Activated CD4-positive, alpha-beta T cell treated with anti-CD3 and anti-CD28 coated beads, Interleukin-2, Interleukin-6, amounts not matched to agents 100 ng/mL and 50 ng/mL, durations not matched to agents 16 hours and 8 hours (primary cell): ENCODE results near the gene POU2F3.

Experiments
- DNase-seq: peaks from one replicate; pipeline ENCODE4 v3.0.0-alpha.2; 2020

POU2F3 gene

DNA sequence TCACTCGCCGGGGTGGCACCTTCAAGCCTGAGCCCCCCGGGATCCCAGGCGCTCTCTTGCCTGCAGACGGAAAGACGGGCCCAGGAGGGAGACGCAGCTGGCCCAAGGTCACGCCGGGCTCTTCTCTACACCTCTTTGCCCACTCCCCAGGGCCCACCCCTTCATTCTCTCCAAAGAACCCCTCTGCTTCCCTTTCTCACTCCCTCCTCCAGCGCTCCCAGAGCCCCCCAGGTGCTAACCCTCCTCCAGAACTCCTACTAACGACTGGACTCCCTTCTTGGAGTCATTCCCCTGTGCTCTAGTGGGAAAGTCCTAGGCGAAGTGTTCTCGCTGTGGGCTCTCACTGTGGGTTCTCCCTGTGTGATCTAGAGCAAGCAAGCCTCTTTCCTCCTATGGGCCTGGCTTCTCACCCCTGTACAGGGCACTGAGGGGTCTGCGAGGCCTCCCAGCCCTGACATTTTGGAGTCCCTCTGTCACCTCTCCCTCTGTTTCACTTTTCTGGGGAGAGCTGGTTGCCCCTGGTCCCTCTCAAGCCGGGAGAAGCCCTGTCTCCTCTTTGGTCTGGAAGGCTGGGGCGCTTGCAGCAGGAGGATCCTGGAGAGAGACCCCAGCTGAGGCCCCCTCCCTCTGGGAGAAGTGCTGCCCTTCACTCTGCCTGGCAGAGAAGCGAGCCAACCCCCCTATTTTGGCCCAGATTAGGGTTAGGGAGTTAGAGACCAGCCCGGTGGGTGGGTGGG, 28.2 kb upstream of the POU2F3 start:
- no peak for DNase-seq

DNA sequence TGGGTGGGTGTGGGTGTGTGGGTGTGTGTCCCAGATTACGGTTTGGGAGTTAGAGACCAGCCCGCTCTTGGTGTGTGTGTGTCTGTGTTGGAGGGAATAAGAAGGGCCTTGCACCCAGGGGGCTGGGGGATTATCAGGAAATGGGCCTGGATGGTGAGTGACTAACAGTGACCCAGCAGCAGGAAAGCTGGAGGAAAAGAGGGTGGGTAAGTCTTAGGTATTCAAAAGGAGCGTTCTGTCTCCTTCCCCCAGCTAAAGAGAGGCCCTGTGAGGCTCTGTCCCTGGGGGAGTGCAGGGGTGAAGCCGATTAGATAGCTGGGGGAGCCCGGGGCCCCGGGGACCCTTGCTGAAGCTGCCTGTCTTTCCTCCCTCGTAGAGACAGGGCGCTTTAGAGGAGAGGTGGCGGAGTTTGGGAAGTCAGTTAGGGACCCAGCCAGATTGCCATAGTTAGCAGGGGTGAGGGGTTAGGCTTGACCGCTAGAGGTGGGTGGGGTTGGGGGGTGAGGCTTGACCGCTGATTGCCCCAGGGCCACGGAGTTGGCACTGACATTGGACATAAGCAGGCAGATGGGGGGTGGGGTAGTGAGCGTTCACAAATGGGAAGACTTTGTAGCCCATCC, 27.6 kb upstream of the POU2F3 start:
- DNase-seq, result no peak

DNA sequence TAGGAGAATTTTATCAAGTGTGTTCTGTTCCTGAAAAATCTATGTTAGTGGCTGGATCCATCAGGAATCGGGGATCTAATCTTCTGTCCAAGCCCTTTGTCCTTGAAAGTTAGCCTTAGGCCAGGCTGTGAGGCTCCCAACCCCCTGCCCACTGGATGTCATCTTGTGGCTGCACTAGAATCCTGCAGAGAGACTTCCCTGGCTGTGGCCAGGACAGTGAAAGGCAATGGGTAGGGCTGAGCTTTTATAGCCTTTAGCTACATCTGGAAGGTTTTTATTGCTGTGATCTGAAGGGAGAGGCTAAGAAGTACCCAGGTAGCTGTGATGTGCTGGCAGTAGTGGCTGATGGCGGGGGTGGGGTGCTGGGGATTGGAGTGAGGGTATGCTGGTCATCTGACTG, 27.0 kb upstream of the POU2F3 start:
- DNase-seq, result no peak

DNA sequence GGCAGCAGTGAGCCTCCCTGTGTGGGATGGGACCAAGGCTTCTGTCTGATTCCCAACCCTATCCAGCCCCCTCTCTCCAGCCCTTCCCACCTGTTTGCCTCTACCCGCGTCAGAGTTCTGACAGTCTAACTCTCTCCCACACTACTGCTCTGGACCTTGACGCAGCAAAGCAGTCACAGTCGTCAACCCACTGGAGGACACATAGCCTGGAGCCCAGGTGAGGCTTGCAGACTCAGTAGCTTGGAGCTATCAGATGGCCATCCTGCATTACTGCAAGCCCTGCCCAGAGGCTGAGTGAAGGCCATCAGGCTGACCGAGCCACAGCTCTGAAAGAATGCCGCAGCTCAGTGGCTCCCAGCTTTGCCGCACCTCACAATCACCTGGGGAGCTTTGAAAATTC, 25.4 kb upstream of the POU2F3 start:
- no peak for DNase-seq

DNA sequence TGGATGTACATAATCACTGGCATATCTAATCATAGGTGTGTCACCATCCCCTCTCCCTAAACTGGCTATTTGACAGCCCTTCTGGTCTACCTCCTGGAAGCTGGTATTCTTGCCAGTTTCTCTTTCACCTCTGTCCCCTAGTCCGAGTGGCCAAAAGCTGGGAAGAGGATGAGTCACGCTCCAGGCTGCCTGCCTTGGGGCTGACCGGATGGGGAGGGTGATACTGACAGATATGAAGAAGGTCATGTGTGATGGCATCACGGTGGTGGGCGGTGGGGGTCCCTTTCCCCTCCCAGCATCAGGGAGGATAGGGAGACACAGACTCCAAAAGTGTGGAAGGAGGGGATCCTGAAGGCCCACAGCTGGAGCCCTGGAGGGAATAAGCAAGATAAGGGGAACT, 24.3 kb upstream of the POU2F3 start:
- no peak for DNase-seq

DNA sequence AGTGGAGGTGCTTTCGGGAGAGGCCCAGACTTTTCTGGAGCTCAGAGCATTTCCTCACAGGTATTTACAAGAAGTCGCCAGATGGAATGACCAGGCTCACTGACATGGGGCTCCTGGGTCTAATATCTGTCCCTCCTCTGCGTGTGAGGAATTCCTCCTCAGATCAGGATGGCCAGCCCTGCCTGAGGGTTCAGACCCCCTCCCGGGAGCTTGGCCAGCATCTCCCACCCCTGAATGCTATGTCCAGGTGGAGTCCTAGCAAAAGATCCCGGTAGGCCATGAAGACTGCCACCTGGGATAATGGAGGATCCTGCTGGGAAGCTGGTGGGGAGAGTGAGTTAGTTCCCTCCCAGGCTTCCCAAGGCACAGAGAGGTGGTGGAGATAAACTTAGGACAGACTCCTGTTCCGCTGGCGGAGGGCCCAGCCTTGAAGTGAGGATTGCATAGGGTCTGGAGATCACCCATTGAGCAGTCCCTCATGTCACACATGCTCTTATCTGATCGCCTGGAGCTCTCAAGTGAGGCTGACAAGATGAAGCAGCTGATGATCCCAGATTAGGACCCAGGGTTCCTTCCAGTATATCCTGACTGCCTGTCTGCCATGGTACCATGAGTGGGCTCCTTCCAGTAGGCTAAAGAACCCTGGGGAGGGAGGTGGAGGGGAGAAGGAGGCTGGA, 23.4 kb upstream of the POU2F3 start:
- no peak for DNase-seq

DNA sequence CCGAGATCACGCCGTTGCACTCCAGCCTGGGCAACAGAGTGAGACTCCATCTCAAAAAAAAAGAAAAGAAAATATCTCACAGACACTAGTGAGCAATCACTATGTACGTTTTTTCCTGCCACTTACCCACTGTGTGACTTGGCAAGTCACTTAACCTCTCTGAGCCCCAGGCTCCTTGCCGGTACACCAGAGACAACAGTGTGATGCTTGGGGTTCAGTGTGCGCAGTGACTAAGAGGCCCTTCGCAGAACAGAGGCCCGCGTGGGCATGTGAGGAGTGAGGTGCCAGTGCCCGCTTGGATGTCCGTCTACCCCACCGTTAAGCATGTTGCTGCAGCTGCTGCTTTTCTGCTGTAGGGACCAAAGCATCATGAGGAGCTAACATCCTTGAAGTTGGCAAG, 22.4 kb upstream of the POU2F3 start:
- DNase-seq, result no peak

DNA sequence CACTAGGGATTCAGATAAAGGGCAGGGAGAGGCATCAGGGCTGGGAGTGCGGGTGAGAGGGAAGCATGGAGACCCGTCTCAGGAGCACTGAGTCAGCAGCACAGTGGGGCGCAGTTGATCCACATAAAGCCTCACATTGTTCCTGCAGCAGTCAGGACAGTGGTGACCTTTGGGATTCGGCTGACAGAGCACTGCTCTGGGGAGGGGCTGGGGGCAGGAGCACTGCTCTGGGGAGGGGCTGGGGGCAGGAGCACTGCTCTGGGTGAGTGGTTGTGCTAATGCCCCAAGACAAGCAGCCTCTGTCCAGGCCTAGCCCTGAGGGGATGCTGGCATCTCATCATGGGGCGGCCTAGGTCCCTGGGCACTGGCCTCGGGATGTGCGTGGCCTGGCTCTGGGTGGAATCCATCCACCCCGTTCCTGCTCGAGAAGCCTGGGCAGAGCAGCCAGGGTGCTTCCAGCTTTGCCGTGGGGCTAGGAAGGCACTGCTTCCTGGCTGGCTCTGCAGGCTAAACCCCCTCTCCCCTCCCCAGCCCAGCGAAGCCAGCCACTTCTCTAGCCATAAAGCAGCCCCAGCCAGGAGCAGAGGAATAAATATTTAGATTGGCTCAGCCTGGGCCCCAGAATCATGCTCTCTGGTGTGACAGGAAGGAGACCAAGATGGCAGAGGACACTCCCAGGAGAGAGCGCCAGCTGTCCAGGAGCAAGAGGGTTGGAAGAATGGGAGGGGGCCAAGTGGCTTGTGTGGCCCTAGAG, 21.8 kb upstream of the POU2F3 start:
- no peak for DNase-seq

DNA sequence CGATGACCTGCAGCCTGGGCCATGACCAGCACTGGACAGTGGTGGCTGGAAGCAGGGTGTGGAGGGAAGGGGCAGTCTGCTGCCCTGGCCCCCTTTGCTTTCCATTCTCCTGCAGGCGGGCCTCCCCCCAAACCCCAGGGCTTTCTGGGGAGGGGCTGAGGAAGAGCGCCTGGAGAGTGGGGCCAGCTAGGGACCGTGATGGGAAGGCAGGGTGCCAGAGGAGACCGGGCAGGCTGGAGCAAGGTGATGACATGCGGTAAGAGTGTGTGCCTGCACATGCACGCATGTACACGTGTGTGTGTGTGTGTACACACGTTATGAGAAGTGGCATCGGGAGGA, 21.3 kb upstream of the POU2F3 start:
- DNase-seq, result no peak

GRCh38 chr11:120219232-120219937, 20.6 kb upstream of the POU2F3 start:
- no peak for DNase-seq

- DNase-seq, result no peak
These were observed 19.8 kb upstream of the POU2F3 start for GRCh38 chr11:120219938-120220746.

DNA sequence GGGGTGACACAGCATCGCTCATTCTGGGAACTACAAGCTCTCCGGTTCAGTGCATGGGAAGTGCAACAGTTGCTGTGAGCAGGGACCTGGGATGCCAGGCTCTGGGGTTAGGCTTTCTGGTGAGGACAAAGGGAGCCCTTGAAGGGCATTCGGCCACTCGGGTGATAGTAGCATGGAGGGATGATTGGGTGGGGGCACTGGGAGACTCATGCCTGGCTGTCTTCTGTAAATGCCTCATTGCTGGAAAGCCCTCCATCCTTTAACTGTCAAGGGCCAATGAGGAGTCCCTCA, 19.2 kb upstream of the POU2F3 start:
- DNase-seq, result no peak

GRCh38 chr11:120221115-120221752, 18.7 kb upstream of the POU2F3 start:
- DNase-seq, result no peak

- no peak for DNase-seq
These were observed 17.0 kb upstream of the POU2F3 start for GRCh38 chr11:120222916-120223315.

DNA sequence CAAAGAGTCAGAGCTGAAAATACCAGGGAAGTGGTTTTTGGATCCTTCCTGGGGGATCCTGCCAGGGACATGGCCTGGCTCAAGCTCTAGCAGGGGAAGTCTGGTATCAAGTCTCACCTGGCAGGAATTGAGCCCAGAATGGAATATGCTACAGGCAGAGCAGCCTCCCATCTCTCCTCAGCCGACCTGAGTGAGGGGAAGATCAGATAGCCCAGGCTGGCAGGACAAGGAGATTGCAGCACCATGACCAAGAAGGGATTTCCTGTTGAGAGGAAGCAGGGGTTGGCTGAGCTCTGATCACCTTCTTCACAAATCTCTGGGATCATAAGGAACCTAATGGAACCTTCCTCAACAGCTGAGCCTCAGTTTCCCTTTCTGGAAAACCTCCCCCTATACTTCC, 16.1 kb upstream of the POU2F3 start:
- no peak for DNase-seq

DNA sequence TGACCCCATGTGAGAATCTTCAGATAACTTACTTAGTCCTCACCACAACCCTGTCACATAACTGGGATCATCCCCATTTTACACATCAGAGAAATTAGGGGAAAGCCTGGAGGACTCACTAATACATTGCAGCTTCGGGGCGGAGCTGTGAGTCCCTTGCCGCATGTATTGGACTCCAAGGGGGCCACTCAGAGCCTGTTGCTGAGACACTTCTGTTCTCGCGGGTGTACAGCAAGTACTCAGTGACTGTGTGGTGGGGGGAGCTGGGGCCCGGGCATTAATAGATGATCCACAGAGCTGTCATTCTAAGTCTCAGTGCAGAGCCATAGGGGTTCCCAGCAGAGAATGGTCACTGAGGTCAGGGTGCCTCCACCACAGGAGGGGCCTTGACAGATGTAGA, 15.6 kb upstream of the POU2F3 start:
- DNase-seq, result no peak

DNA sequence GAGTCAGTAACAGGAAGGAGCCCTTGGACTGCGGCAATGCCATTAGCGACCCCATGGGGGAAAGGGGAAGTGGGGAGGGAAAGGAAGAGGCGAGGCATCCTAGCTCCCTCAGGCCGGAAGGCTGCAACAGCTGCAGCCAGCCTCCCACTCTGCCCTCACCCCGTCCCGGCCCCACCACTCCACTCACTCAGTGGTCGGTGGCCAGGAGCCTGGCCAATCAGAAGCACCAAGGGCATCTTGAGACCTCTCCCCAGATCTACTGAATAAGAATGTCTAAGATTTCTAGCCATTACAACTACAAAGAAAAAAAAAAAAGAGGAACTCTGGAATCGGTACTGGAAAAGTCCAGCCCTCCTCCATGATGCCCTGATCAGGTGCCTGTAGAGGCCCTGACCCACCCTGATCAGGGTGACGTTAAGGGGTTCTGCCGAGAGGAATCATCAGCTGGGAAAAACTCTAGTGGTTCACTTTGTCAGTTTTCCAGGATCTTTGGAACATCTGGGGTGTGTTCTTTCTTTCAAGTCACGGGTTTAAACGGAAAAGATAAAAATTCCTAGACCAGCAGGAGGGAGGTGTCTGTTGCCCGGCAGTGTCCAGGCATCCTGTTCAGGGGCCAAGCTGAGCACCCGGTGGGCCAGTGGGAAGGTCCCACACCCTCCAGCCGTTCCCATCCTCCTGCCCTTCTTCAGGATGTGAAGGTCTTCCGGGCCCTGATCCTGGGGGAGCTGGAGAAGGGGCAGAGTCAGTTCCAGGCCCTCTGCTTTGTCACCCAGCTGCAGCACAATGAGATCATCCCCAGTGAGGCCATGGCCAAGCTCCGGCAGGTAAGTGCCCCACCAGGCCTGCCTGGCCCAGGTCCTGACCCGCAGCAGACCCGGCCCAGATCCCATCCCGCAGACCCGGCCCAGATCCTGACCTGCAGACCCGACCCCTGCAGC, 14.7 kb upstream of the POU2F3 start:
- DNase-seq, result no peak

DNA sequence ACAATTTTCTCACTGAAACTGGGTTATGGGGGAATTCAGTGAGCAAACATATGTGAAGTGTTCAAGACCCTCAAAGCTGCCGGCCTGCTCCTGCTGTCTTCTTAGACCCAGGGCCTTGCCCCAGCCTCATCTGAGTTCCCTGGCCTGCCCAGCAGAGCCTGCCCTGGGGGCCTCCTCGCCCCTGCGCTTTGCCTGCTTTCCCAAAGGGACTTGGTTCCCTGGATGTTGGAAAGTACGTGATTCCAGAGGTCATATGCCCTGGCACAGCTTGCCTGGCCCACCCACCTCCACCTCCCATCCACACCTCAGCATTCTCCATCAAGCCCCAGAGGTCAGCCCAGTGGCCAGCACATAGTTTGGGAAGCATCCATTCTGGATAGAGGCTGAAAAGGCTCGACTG, 13.7 kb upstream of the POU2F3 start:
- no peak for DNase-seq

DNA sequence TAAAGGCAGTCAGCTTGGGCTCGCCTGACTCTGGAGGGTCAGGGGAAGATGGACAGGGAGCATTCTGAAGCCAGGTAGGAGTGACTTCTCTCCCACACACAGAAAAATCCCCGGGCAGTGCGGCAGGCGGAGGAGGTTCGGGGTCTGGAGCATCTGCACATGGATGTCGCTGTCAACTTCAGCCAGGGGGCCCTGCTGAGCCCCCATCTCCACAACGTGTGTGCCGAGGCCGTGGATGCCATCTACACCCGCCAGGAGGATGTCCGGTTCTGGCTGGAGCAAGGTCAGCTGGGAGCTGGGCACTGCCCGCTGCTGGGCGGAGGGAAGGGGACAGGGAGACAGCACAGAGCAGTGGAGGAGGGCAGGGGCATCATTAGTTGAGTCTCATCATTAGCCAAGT, 13.2 kb upstream of the POU2F3 start:
- no peak for DNase-seq

GRCh38 chr11:120227228-120227852, 12.6 kb upstream of the POU2F3 start:
- no peak for DNase-seq
